ENCODE measurements around the gene IGDCC3. TPM values are rescaled to one million over a fixed set of nuclear protein-coding genes. Genes with fewer than 3 reads are reported as not detected.

Gene IGDCC3
- total RNA-seq, 2 donors from 2014 or later: 7.9 to 13.5 TPM

DNA sequence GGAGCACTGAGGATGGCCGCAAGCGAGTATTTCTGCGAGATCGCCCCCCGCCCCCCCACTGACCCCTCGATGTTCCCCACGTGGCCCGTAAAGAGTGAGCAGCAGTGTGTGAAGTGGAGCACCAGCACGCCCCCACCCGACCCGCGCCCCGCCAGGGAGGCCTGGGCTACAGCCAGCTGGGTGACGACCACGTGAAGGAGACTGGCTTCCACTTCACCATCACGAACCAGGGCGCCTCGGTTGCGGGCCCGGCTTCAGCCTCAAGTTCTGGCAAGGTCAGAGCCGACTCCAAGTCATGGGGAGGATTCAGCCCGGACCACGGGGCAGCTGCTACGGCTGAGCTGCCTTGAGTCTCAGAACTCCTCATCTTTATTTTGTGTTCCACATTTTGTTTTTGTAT, 75.7 kb downstream of the IGDCC3 start:
- Mint-ChIP-seq H3K4me1 (peaks cover 9% of the 10 kb centered on the region), H3K9me3 (peaks cover 5% of the 10 kb centered on the region), H3K27ac (no peak overlapping the region), H3K4me3 (no peak overlapping the region), H3K36me3 (ENCODE audit: low read depth) (no peaks in the 10 kb centered on the region), H3K27me3 (ENCODE audit: insufficient read depth) (no peaks in the 10 kb centered on the region)
- Histone ChIP-seq H3K9me3 (ENCODE audit: control insufficient read depth, low read length) (no peaks in the 10 kb centered on the region), H3K27ac (ENCODE audit: low read depth, low read length) (no peak overlapping the region), H3K4me1 (ENCODE audit: control insufficient read depth, insufficient read depth, low read length) (peaks cover 5% of the 10 kb centered on the region), H3K4me3 (ENCODE audit: low read length) (no peak overlapping the region), H3K36me3 (ENCODE audit: control insufficient read depth, insufficient read depth, low read length) (no peaks in the 10 kb centered on the region), H3K27me3 (ENCODE audit: control insufficient read depth, insufficient read depth, low read length, poor library complexity, severe bottlenecking) (no peaks in the 10 kb centered on the region), H3K9ac (ENCODE audit: extremely low read depth, low read length, poor library complexity, severe bottlenecking) (no peak overlapping the region)
- WGBS, 2 experiments (ENCODE audit: insufficient coverage in 1 of 2, insufficient read length in 1 of 2): 89 to 91% methylated on average over 17 to 24 of the region's 24 CpGs
- no peak for DNase-seq
- TF ChIP-seq, protein P1, sequence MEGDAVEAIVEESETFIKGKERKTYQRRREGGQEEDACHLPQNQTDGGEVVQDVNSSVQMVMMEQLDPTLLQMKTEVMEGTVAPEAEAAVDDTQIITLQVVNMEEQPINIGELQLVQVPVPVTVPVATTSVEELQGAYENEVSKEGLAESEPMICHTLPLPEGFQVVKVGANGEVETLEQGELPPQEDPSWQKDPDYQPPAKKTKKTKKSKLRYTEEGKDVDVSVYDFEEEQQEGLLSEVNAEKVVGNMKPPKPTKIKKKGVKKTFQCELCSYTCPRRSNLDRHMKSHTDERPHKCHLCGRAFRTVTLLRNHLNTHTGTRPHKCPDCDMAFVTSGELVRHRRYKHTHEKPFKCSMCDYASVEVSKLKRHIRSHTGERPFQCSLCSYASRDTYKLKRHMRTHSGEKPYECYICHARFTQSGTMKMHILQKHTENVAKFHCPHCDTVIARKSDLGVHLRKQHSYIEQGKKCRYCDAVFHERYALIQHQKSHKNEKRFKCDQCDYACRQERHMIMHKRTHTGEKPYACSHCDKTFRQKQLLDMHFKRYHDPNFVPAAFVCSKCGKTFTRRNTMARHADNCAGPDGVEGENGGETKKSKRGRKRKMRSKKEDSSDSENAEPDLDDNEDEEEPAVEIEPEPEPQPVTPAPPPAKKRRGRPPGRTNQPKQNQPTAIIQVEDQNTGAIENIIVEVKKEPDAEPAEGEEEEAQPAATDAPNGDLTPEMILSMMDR (conservative IDR thresholded peaks at IDR 0.05): no peak

DNA sequence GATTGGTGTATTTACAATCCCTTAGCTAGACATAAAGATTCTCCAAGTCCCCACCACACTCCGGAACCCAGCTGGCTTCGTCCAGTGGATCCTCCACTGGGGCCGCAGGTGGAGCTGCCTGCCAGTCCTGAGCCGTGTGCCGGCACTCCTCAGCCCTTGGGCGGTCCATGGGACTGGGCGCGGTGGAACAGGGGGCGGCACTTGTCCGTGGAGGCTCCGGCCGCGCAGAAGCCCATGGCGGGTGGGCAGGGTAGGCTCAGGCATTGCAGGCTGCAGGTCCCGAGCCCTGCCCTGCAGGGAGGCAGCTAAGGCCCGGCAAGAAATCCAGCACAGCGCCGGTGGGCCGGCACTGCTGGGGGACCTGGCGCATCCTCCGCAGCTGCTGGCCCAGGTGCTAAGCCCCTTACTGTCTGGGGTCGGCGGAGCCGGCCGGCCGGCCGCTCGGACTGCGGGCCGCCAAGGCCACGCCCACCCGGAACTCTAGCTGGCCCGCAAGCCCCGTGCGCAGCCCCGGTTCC, 76.8 kb downstream of the IGDCC3 start:
- peak overlapping the region; percentile 45 for H3K4me3 Mint-ChIP-seq
- TF ChIP-seq, protein P1 (conservative IDR thresholded peaks at IDR 0.05): no peak

DNA sequence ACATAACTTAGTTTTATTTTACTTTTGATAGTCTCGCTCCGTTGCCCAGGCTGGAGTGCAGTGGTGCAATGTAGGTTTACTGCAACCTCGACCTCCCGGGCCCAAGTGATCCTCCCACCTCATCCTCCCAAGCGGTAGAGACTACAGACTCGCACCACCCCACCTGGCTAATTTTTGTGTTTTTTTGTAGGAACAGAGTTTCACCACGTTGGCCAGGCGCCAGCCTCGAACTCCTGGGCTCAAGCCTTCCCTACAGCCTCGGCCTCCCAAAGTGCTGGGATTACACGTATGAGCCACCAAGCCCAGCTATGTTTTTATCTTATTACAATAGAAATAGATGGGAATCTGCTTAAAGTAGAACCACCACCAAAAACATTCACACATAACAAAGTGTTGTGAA, 79.1 kb downstream of the IGDCC3 start:
- Mint-ChIP-seq H3K27me3 (ENCODE audit: insufficient read depth) (no peaks in the 10 kb centered on the region), H3K4me1 (peaks cover 4% of the 10 kb centered on the region), H3K36me3 (ENCODE audit: low read depth) (no peaks in the 10 kb centered on the region), H3K4me3 (no peak overlapping the region), H3K9me3 (peaks cover 5% of the 10 kb centered on the region), H3K27ac (no peak overlapping the region)
- no peak overlapping the region for H3K9ac ChIP-seq (ENCODE audit: extremely low read depth, low read length, poor library complexity, severe bottlenecking)
- H3K4me1 ChIP-seq (ENCODE audit: control insufficient read depth, insufficient read depth, low read length): peaks cover under 1% of the 10 kb centered on the region
- no peaks in the 10 kb centered on the region for H3K9me3 ChIP-seq (ENCODE audit: control insufficient read depth, low read length)
- DNase-seq: no peak
- H3K27ac ChIP-seq (ENCODE audit: low read depth, low read length): no peak overlapping the region
- 93 to 96% methylated on average over 6 to 11 of the region's 11 CpGs for WGBS, 2 experiments (ENCODE audit: insufficient coverage in 1 of 2, insufficient read length in 1 of 2)
- TF ChIP-seq, protein P1 (conservative IDR thresholded peaks at IDR 0.05): no peak
- no peaks in the 10 kb centered on the region for H3K36me3 ChIP-seq (ENCODE audit: control insufficient read depth, insufficient read depth, low read length)
- no peaks in the 10 kb centered on the region for H3K27me3 ChIP-seq (ENCODE audit: control insufficient read depth, insufficient read depth, low read length, poor library complexity, severe bottlenecking)
- H3K4me3 ChIP-seq (ENCODE audit: low read length): no peak overlapping the region

More for the DNA sequence above, 76.8 kb downstream of the IGDCC3 start:
- H3K9me3 ChIP-seq (ENCODE audit: control insufficient read depth, low read length): no peaks in the 10 kb centered on the region
- no peaks in the 10 kb centered on the region for H3K36me3 ChIP-seq (ENCODE audit: control insufficient read depth, insufficient read depth, low read length)
- Mint-ChIP-seq H3K4me1 (peaks cover 9% of the 10 kb centered on the region), H3K36me3 (ENCODE audit: low read depth) (no peaks in the 10 kb centered on the region), H3K27me3 (ENCODE audit: insufficient read depth) (no peaks in the 10 kb centered on the region), H3K9me3 (peaks cover 5% of the 10 kb centered on the region), H3K27ac (peak overlapping the region; percentile 52)
- H3K27ac ChIP-seq (ENCODE audit: low read depth, low read length): no peak overlapping the region
- no peak overlapping the region for H3K9ac ChIP-seq (ENCODE audit: extremely low read depth, low read length, poor library complexity, severe bottlenecking)
- WGBS, 2 experiments (ENCODE audit: insufficient coverage in 1 of 2, insufficient read length in 1 of 2): 91 to 96% methylated on average over 16 to 36 of the region's 36 CpGs
- H3K4me3 ChIP-seq (ENCODE audit: low read length): no peak overlapping the region
- no peaks in the 10 kb centered on the region for H3K27me3 ChIP-seq (ENCODE audit: control insufficient read depth, insufficient read depth, low read length, poor library complexity, severe bottlenecking)
- peaks cover 5% of the 10 kb centered on the region for H3K4me1 ChIP-seq (ENCODE audit: control insufficient read depth, insufficient read depth, low read length)
- peak; percentile 86 for DNase-seq

All from endodermal cell (in vitro differentiated cells).